ENCODE data around the gene ANXA6. TPM values are rescaled to one million over a fixed set of nuclear protein-coding genes. Genes with fewer than 3 reads are reported as not detected.
"Not testable (repeated sequence)": the region's sequence is repeated elsewhere in the genome, so short reads cannot be mapped to it uniquely, and the experiment has no call there.

Gene ANXA6
- polyA plus RNA-seq = 112 TPM
- long read RNA-seq, donor 1, partial matches to known transcripts = 13 of 13 reads
- long read RNA-seq, donor 1, other reads (novel, unspliced or antisense) = 0 of 13 reads
- long read RNA-seq, donor 2, transcript ANXA6-201 (26 exons, 2,593 nt) = major isoform, 17 of 34 reads
- long read RNA-seq, donor 2, partial matches to known transcripts = 7 of 34 reads
- long read RNA-seq, donor 2, other reads (novel, unspliced or antisense) = 10 of 34 reads
- long read RNA-seq, donor 3, transcript ANXA6-201 (26 exons, 2,593 nt) = major isoform, 19 of 51 reads
- long read RNA-seq, donor 3, partial matches to known transcripts = 21 of 51 reads
- long read RNA-seq, donor 3, other reads (novel, unspliced or antisense) = 11 of 51 reads
- long read RNA-seq, donor 4 = 0 reads
- long read RNA-seq, donor 5, transcript ANXA6-201 (26 exons, 2,593 nt) = major isoform, 11 of 16 reads
- long read RNA-seq, donor 5, partial matches to known transcripts = 5 of 16 reads
- long read RNA-seq, donor 5, other reads (novel, unspliced or antisense) = 0 of 16 reads
- long read RNA-seq, donor 6, transcript ANXA6-201 (26 exons, 2,593 nt) = major isoform, 18 of 24 reads
- long read RNA-seq, donor 6, partial matches to known transcripts = 6 of 24 reads
- long read RNA-seq, donor 6, other reads (novel, unspliced or antisense) = 0 of 24 reads
- long read RNA-seq, donor 7, transcript ANXA6-201 (26 exons, 2,593 nt) = major isoform, 15 of 32 reads
- long read RNA-seq, donor 7, partial matches to known transcripts = 17 of 32 reads
- long read RNA-seq, donor 7, other reads (novel, unspliced or antisense) = 0 of 32 reads
- long read RNA-seq, donor 8, transcript ANXA6-201 (26 exons, 2,593 nt) = major isoform, 15 of 53 reads
- long read RNA-seq, donor 8, partial matches to known transcripts = 37 of 53 reads
- long read RNA-seq, donor 8, other reads (novel, unspliced or antisense) = 0 of 53 reads
- long read RNA-seq, donor 9, transcript ANXA6-201 (26 exons, 2,593 nt) = major isoform, 16 of 29 reads
- long read RNA-seq, donor 9, partial matches to known transcripts = 13 of 29 reads
- long read RNA-seq, donor 9, other reads (novel, unspliced or antisense) = 0 of 29 reads
- long read RNA-seq, donor 10, transcript ANXA6-201 (26 exons, 2,593 nt) = major isoform, 17 of 22 reads
- long read RNA-seq, donor 10, partial matches to known transcripts = 5 of 22 reads
- long read RNA-seq, donor 10, other reads (novel, unspliced or antisense) = 0 of 22 reads
- long read RNA-seq, donor 11, transcript ANXA6-201 (26 exons, 2,593 nt) = major isoform, 18 of 25 reads
- long read RNA-seq, donor 11, partial matches to known transcripts = 7 of 25 reads
- long read RNA-seq, donor 11, other reads (novel, unspliced or antisense) = 0 of 25 reads

DNA sequence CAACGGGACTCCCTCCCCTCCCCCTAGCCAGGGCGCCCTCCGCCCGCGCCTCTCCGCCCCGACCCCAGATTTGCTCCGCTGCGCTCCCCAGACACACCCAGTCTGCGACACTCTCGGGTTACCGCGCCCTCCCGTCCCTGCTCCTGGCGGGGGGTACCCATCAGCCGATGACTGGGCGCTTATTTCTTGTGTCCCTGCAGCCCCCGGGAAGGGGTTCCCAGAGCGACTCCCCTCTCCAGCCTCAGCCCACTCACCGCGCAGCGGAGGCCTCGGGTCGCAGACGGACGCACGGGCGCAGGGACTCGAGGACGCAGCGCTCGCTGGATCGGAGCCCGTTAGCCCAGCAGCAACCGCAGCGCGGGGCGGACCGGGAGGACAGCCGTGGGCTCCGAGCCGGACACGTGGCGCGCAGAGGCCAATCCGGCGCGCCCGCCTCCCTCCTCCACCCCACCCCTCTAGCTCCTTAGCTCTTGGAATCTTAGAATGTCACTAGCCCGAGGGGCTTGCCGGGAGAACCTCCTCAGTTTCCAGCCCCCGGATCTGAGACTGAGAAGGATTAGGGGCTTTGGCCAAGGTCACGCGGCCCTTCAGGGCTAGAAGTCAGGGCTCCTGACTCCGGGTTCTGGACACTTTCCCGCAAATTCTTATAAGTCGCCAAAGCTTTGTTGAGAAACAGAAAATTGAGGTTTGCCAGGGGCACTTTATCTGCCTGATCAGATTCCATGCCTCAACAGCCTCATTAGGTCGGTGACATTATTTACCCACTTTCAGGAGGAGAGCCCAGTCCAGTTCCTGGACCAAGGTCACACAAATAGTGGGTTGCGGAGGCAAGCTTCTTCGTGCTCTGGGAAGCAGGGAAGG, at the start of gene ANXA6:
TSS of gene ANXA6 (minus strand) at position 354 of the 861 bp plus-strand sequence. CDS start 9,878 bp downstream, outside the sequence.
- H3K27ac ChIP-seq (ENCODE audit: low read length) = peak within 1 kb of the TSS; percentile 76
- no peaks in the 10 kb centered on the region for H3K36me3 ChIP-seq (ENCODE audit: control insufficient read depth, insufficient read depth, low read length)
- peaks cover 3% of the 10 kb centered on the region for H3K9me3 ChIP-seq (ENCODE audit: control insufficient read depth, low read depth, low read length)
- peak; percentile 72 to 85 for DNase-seq
- no peaks in the 10 kb centered on the region for H3K27me3 ChIP-seq (ENCODE audit: control insufficient read depth, insufficient read depth, low read length)
- peaks cover 42% of the 10 kb centered on the region for H3K4me1 ChIP-seq (ENCODE audit: control insufficient read depth, insufficient read depth, low read length)
- H3K4me3 ChIP-seq (ENCODE audit: low read length) = peak within 1 kb of the TSS; percentile 90
- 0% methylated on average over 1 of the region's 60 CpGs for WGBS (ENCODE audit: insufficient coverage, low lambda C conversion rate)

DNA sequence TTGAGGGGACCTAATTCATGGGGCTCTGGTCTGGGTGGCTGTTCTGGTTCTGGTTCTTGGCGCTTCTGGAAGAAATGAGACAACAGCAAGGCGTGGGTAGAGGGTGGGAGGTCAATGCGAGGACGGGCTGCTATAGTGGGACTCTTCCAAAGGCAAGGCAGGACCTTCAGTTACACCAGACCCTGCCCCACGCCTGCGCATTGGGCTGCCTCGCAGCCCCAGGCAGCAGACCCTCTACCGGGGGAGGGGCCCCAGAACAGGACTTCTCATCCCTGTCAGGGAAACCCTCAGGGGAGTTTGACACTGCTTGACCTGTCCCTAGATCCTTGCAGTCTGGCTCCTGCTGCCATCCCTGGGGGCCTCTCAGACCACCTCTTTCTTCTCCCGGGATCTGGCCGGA, 47.8 kb upstream of the ANXA6 start:
- Histone ChIP-seq H3K9me3 (ENCODE audit: control insufficient read depth, low read depth, low read length) (no peaks in the 10 kb centered on the region), H3K27me3 (ENCODE audit: control insufficient read depth, insufficient read depth, low read length) (no peaks in the 10 kb centered on the region), H3K4me1 (ENCODE audit: control insufficient read depth, insufficient read depth, low read length) (no peaks in the 10 kb centered on the region), H3K4me3 (ENCODE audit: low read length) (no peak overlapping the region), H3K36me3 (ENCODE audit: control insufficient read depth, insufficient read depth, low read length) (peaks cover 12% of the 10 kb centered on the region), H3K27ac (ENCODE audit: low read length) (no peak overlapping the region)
- 75% methylated on average over 2 of the region's 10 CpGs for WGBS (ENCODE audit: insufficient coverage, low lambda C conversion rate)
- no peak for DNase-seq

DNA sequence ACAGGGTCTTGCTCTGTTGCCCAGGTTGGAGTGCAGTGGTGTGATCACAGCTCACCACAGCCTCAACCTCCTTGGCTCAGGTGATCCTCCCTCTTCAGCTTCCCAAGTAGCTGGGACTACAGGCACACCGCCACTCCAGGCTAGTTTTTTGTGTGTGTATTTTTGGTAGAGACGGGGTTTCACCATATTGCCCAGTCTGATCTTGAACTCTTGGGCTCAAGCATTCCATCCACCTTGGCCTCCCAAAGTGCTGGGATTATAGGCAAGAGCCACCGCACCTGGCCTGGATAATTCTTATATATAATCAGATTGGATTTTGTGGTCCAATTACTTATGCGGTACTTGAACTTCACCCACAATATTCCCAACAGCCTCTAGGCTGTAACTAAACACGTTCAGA, 46.5 kb upstream of the ANXA6 start:
- Histone ChIP-seq H3K9me3 (ENCODE audit: control insufficient read depth, low read depth, low read length) (no peaks in the 10 kb centered on the region), H3K27me3 (ENCODE audit: control insufficient read depth, insufficient read depth, low read length) (no peaks in the 10 kb centered on the region), H3K27ac (ENCODE audit: low read length) (no peak overlapping the region), H3K4me1 (ENCODE audit: control insufficient read depth, insufficient read depth, low read length) (no peaks in the 10 kb centered on the region), H3K36me3 (ENCODE audit: control insufficient read depth, insufficient read depth, low read length) (peaks cover 12% of the 10 kb centered on the region), H3K4me3 (ENCODE audit: low read length) (no peak overlapping the region)
- WGBS (ENCODE audit: insufficient coverage, low lambda C conversion rate) = no CpG with 5 or more reads among the region's 5 CpGs
- no peak for DNase-seq

DNA sequence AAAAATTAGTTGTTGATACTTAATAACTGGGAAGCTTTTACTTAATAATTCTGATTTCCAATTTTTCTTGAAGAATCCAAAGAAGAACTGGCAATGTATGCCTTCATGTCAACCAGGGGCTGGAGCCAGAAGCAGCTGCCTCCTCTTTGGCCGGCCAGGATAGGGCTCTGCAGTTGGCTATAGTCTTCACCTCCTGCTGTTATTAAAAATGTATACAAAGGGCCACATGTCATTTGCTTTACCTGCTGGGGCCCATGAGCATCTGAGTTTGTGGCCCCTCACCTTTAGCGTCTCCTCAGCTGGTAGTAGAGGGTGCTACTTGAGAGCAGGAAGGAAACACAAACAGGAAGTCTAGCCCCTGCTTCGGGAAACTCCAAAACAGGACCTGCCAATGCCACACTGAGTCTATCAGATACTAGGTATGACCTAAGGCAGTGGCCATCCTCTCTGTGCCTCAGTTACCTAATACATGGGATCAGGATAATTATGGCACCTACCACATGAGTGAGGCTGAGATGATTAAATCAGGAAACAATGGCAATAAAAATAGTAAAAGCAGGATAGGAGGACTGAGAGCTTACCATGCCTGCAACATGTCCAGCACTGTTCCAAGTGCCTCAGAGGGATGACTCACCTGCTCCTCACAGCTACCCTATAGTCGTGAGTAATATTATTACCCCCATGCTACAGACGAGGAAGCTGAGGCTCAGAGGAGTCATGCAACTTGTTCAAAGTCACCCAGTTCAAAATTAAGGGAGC, 45.0 kb upstream of the ANXA6 start:
- Histone ChIP-seq H3K4me3 (ENCODE audit: low read length) (no peak overlapping the region), H3K9me3 (ENCODE audit: control insufficient read depth, low read depth, low read length) (no peaks in the 10 kb centered on the region), H3K4me1 (ENCODE audit: control insufficient read depth, insufficient read depth, low read length) (no peaks in the 10 kb centered on the region), H3K27ac (ENCODE audit: low read length) (no peak overlapping the region), H3K27me3 (ENCODE audit: control insufficient read depth, insufficient read depth, low read length) (no peaks in the 10 kb centered on the region), H3K36me3 (ENCODE audit: control insufficient read depth, insufficient read depth, low read length) (peaks cover 15% of the 10 kb centered on the region)
- DNase-seq = no peak
- whole genome bisulfite sequencing (ENCODE audit: insufficient coverage, low lambda C conversion rate) = no CpG with 5 or more reads among the region's 5 CpGs

DNA sequence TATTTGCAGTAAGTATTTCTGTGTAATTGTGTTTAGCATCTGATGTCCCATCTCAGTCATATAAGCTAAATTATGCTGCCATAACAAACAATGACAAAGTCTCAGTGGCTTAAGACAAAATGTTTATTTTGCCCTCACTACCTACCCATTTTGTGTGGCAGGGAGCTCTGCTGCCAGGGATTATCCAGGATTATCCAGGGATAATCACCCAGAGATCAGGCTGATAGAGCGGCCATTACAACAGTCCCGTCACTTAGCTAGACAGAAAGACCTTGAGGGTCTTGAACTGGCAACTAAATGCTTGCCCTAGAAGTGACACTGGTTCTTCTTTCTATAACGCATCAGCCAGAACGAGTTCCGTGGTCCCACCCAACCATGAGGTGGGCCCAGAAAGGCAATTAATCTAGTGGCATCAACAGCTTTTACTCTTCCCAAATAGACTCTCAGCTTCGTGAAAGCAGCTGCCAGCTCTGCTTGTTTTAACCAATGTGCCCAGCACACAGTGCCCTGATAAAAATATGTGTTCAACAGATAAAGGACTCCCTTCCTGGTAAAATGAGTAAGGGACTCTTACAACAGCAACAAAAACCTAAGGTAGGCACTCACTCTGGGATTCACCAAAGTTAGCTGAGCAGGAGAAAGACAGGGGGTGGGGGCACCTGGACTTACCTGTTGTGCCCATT, 43.5 kb upstream of the ANXA6 start:
- Histone ChIP-seq H3K36me3 (ENCODE audit: control insufficient read depth, insufficient read depth, low read length) (peaks cover 21% of the 10 kb centered on the region), H3K4me3 (ENCODE audit: low read length) (no peak overlapping the region), H3K4me1 (ENCODE audit: control insufficient read depth, insufficient read depth, low read length) (no peaks in the 10 kb centered on the region), H3K9me3 (ENCODE audit: control insufficient read depth, low read depth, low read length) (no peaks in the 10 kb centered on the region), H3K27me3 (ENCODE audit: control insufficient read depth, insufficient read depth, low read length) (no peaks in the 10 kb centered on the region), H3K27ac (ENCODE audit: low read length) (no peak overlapping the region)
- WGBS (ENCODE audit: insufficient coverage, low lambda C conversion rate) = no CpG with 5 or more reads among the region's 6 CpGs
- DNase-seq = no peak

DNA sequence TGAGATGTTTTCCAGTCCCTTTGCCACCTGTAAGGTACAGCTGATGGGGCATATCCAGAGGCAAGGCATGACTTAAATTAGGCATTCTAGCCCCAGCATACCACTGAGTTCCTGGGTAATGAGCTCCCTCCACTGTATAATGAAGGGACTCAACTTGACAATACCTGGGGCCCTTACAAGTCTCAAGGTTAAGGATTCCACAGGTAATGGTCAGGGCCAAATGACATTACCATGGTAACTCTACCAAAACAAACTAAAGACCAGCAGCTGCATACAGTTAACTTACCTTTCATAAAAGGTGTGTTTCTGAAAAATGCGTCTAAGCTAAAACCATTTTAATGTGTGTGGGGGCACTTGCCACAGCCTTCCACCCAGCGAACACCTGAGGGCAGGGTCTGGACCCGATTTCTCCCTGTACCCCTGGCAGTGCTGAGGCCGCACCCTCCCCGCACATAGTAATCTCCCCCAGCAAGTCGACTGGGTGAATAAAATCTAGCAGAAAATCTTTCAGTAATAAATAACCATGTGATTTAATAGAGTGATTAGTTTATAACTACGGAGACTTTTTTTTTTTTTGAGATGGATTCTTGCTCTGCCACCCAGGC, 42.1 kb upstream of the ANXA6 start:
- H3K27me3 ChIP-seq (ENCODE audit: control insufficient read depth, insufficient read depth, low read length) = no peaks in the 10 kb centered on the region
- no peaks in the 10 kb centered on the region for H3K9me3 ChIP-seq (ENCODE audit: control insufficient read depth, low read depth, low read length)
- WGBS (ENCODE audit: insufficient coverage, low lambda C conversion rate) = no CpG with 5 or more reads among the region's 7 CpGs
- peaks cover 19% of the 10 kb centered on the region for H3K36me3 ChIP-seq (ENCODE audit: control insufficient read depth, insufficient read depth, low read length)
- no peak for DNase-seq
- H3K4me1 ChIP-seq (ENCODE audit: control insufficient read depth, insufficient read depth, low read length) = no peaks in the 10 kb centered on the region
- no peak overlapping the region for H3K4me3 ChIP-seq (ENCODE audit: low read length)
- no peak overlapping the region for H3K27ac ChIP-seq (ENCODE audit: low read length)

DNA sequence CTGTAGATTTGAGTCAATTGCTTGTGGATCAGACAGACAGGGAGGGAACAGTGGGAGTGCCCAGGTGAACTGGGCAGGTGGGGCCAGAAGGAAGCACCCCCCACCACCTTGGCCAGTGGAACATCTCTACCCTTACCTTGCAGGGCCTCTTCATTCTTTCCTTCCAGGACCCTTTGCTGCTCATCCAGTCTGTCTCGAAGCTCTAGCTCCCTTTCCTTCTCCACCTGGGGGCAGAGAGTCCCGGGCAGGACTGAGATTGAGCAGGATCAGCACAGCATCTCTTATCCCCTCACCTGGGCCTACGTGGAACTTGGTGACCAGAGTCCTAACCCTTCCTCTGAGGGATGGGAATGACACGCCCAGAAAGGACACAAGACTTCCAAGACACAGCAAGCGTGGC, 41.3 kb upstream of the ANXA6 start:
- peaks cover 19% of the 10 kb centered on the region for H3K36me3 ChIP-seq (ENCODE audit: control insufficient read depth, insufficient read depth, low read length)
- no peak overlapping the region for H3K27ac ChIP-seq (ENCODE audit: low read length)
- H3K9me3 ChIP-seq (ENCODE audit: control insufficient read depth, low read depth, low read length) = no peaks in the 10 kb centered on the region
- no peak for DNase-seq
- no peak overlapping the region for H3K4me3 ChIP-seq (ENCODE audit: low read length)
- no peaks in the 10 kb centered on the region for H3K4me1 ChIP-seq (ENCODE audit: control insufficient read depth, insufficient read depth, low read length)
- 60% methylated on average over 1 of the region's 5 CpGs for WGBS (ENCODE audit: insufficient coverage, low lambda C conversion rate)
- no peaks in the 10 kb centered on the region for H3K27me3 ChIP-seq (ENCODE audit: control insufficient read depth, insufficient read depth, low read length)

DNA sequence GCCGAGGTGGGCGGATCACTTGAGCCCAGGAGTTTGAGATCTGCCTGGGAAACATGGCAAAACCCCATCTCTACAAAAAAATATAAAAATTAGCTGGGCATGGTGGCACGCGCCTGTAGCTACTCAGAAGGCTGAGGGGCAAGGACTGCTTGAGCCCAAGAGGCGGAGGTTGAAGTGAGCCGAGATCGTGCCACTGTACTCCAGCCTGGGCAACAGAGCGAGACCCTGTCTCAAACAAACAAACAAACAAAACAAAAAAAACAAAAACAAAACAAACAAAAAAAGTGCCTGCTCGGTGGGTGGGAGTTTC, 39.7 kb upstream of the ANXA6 start:
- H3K36me3 ChIP-seq (ENCODE audit: control insufficient read depth, insufficient read depth, low read length) = peaks cover 15% of the 10 kb centered on the region
- H3K9me3 ChIP-seq (ENCODE audit: control insufficient read depth, low read depth, low read length); H3K4me3 ChIP-seq (ENCODE audit: low read length); H3K4me1 ChIP-seq (ENCODE audit: control insufficient read depth, insufficient read depth, low read length); DNase-seq; H3K27me3 ChIP-seq (ENCODE audit: control insufficient read depth, insufficient read depth, low read length); H3K27ac ChIP-seq (ENCODE audit: low read length): not testable (repeated sequence)
- 93% methylated on average over 5 of the region's 9 CpGs for WGBS (ENCODE audit: insufficient coverage, low lambda C conversion rate)
